GM20000 (cell line): ENCODE data around the gene LYPD6B.

ENCODE experiments used
- DNase-seq: peaks from one replicate; pipeline ENCODE4 v3.0.0; 2012; ENCODE audit warnings: low spot score
- TF ChIP-seq, protein P1 (sequence below): IDR thresholded peaks from 2 replicates; pipeline ENCODE4 v1.5.1; 2012; ENCODE audit warnings: mild to moderate bottlenecking, control low read depth; ENCODE audit errors: extremely low read depth, missing control alignments

LYPD6B gene

DNA sequence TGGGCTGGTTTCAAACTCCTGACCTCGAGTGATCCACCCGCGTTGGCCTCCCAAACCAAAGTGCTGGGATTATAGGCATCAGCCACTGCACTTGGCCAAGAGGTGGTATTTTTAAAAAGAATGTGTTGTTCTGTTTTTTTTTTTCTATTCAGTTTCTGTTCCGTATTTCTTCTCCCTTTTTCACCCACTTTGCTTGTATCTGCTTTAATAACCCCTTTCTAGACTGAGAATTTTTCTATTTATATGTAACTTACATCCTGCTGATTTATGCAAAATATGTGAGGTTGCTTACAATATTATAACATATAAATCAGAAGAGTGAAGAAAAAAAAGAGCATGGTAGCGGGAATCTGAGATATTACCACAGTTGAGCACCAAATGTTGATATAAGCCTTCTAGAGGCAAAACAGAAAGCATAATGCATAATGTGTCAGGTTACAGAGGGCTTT is 17.2 kb upstream of the LYPD6B start:
- TF ChIP-seq, protein P1, sequence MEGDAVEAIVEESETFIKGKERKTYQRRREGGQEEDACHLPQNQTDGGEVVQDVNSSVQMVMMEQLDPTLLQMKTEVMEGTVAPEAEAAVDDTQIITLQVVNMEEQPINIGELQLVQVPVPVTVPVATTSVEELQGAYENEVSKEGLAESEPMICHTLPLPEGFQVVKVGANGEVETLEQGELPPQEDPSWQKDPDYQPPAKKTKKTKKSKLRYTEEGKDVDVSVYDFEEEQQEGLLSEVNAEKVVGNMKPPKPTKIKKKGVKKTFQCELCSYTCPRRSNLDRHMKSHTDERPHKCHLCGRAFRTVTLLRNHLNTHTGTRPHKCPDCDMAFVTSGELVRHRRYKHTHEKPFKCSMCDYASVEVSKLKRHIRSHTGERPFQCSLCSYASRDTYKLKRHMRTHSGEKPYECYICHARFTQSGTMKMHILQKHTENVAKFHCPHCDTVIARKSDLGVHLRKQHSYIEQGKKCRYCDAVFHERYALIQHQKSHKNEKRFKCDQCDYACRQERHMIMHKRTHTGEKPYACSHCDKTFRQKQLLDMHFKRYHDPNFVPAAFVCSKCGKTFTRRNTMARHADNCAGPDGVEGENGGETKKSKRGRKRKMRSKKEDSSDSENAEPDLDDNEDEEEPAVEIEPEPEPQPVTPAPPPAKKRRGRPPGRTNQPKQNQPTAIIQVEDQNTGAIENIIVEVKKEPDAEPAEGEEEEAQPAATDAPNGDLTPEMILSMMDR = no peak
- DNase-seq = no peak

DNA sequence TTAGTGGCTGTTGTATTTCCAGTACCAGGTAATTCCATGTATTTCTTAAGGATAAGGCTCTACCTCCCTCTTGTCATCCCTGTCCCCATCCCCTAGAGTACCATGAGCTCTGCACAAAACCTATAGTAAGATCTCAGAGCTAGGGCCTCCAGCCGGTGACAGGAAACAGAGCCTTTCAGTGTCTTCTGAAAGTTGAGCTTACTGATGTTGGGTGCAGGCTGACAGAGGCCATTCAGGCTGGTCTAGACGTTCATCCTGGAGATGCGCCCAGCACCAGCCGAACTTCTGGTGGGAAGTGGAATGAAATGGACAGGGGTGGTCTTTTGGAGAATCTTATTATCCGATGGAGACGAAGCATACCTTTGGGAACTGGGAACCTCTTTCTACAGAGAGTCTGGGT is 16.7 kb upstream of the LYPD6B start:
- TF ChIP-seq, protein P1 = no peak
- no peak for DNase-seq

DNA sequence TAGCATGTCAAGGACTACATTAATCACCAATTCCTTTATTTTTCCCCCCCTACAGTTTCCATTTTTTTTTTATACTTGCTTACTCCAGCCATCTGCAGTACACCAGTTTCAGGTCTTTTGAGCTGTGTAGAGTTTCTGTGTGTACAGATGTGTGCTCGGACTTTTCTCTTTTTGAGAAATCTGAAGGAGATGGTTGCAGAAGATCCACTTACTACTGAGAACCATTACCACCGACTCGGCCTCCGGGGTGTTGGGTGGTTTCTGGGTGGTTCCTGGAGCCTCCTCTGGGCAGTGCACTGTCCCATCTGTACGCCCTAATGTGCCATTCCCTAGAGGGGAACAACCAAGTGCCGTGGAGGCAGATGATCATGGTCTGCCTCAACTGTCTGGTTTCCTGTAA is 15.4 kb upstream of the LYPD6B start:
- TF ChIP-seq, protein P1 = no peak
- no peak for DNase-seq

DNA sequence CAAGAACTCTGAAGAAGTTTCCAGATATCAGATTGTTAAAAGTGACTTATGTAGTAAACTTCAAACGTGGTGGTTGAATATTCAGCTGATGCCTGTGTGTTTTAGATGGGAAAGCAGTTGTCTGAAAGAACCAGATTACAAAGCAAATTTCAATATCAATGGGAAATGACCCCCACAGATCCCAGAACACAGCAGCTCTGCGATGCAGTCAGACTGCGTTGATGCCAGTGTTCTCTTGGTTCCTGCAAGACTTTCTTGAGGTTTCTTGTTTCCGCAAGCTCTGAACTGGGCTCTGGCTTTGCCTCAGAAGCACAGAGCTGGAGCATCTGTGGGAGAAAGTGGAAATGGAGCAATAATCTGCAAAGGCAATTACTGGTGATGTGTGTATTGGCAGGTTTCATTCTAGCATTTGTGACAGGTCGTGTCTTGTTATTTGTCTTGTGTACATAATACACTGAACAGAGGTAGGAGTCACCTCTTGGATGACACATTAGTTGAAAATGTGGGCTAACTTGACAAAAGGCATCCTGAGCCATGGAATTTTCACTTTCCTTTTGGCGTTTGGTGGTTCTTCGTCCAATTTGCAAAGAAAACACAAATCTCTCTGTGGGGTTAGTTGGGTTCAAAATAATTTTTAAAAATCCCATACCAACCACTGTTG is 10.8 kb upstream of the LYPD6B start:
- TF ChIP-seq, protein P1 = no peak
- no peak for DNase-seq

DNA sequence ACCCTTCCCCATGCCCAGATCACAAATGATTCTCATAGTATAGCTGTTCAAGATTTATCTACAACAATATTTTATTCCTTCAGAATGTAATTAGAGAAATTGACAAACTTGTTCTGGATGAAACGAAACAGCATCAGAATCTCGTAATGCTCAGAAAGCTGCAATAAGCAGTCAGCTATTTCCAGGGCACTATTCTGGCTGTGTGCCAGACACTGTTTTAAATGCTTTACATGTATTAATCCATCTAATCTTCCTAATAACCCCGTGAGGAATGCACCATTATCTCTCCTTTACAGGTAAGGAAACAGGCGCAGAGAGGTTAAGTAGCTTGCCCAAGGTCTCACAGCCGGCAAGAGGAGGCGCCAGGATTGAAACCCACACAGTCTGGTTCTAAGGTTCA is 10.1 kb upstream of the LYPD6B start:
- DNase-seq = no peak
- TF ChIP-seq, protein P1 = no peak

DNA sequence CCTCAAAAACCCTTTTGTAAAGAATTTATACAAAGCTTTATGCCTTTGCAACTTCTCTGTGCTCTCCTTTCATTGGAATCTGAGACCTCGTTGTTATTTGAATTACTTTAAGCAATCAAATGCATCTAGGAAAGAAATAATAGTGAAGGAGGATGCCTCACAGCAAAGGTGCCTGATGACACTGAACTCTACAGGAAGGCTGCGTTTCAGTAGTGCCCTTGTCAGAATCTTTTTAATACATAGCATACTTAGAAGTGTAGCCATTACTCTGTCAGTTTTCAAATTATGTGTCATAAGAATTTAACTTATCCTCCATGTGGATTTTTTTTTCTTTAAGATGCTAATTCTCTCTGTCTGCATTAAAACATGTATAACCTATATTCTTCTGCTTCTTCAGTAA is 9.6 kb upstream of the LYPD6B start:
- no peak for DNase-seq
- TF ChIP-seq, protein P1 = no peak

DNA sequence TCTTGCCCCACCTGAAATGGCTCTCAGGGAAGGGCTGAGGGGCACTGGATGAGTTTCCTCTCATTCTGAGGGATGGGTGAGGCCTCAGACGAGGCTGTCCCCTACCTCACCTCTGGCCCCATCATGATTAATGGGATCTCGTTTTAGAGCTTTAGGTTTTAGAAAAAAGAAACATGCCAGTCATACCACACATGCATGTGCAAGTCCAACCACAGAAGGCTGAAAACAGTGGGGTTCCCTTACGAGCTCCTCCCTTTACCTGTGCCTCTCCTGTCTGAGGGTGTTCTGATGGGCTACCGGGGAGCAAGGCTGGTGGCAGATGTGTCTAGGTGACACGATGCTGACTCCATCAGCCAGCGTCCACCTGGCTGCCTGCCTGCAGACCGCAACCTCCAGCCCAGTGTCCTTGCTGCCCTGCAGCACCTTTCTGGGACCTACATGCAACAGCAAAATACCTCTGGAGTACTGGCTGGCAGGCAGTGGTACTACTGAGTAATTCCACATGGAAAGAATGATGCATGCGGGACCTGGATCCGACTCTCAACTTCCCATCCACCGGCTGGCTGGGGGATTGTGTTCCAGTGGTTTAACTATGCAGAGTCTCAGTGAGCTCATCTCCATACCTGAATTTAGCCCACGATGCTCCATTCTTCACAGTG is 9.1 kb upstream of the LYPD6B start:
- DNase-seq = no peak
- TF ChIP-seq, protein P1 = no peak
